Activated B cell treated with CpG ODN at 0.5 μM for 24 hours (primary cell): ENCODE results near the gene SH3D19. TPM values are rescaled to one million over a fixed set of nuclear protein-coding genes. Genes with fewer than 3 reads are reported as not detected.
"Not testable (repeated sequence)": the region's sequence is repeated elsewhere in the genome, so short reads cannot be mapped to it uniquely, and the experiment has no call there.

Experiments
- ATAC-seq: fragments of 200-7000 bp; cut with Tn5 transposase; one replicate; pipeline ENCODE4 v1.10.0; 2021; ENCODE audit warnings: low read depth, mild to moderate bottlenecking, moderate library complexity
- CTCF ChIA-PET: fragments of 350-600 bp; sonication (Branson Sonifier 250); formaldehyde crosslinking; loops from one replicate; lab custom pipeline; 2021; ENCODE audit warnings: antibody characterized with exemption; lab: Charles Lee
- POLR2A ChIA-PET: fragments of 350-600 bp; sonication (Branson Sonifier 250); formaldehyde crosslinking; loops from one replicate; lab custom pipeline; 2021; ENCODE audit warnings: antibody characterized with exemption; lab: Charles Lee
- DNase-seq: peaks from one replicate; pipeline ENCODE4 v3.0.0; 2022
- H3K27ac Mint-ChIP-seq: one replicate; pipeline ENCODE4 v1.8.0; 2020; ENCODE audit warnings: mixed read lengths
- H3K27me3 Mint-ChIP-seq: one replicate; pipeline ENCODE4 v1.8.0; 2021; ENCODE audit warnings: mixed read lengths
- H3K36me3 Mint-ChIP-seq: one replicate; pipeline ENCODE4 v1.8.0; 2021; ENCODE audit warnings: low read depth, mixed read lengths
- H3K4me1 Mint-ChIP-seq: one replicate; pipeline ENCODE4 v1.8.0; 2021; ENCODE audit warnings: mixed read lengths
- H3K4me3 Mint-ChIP-seq: one replicate; pipeline ENCODE4 v1.8.0; 2020; ENCODE audit warnings: mild to moderate bottlenecking, mixed read lengths
- H3K9me3 Mint-ChIP-seq: one replicate; pipeline ENCODE4 v1.8.0; 2020; ENCODE audit warnings: mixed read lengths
- intact Hi-C: fragments of 100-400 bp; cut with micrococcal nuclease; formaldehyde crosslinking; loops from one replicate; pipeline ENCODE4 v1.15.1; 2024
- total RNA-seq: library from RNA; stranded (reverse); gene quantifications from 2 replicates; pipeline ENCODE4 v1.2.3, GENCODE V29; 2022
- TF ChIP-seq, protein P1 (sequence below): fragments of 200-600 bp; IDR thresholded peaks from one replicate; pipeline ENCODE4 v1.8.0; 2022; ENCODE audit warnings: antibody characterized with exemption, mild to moderate bottlenecking

The SH3D19 gene
- total RNA-seq, 1 donor from 2014 or later: not detected

DNA sequence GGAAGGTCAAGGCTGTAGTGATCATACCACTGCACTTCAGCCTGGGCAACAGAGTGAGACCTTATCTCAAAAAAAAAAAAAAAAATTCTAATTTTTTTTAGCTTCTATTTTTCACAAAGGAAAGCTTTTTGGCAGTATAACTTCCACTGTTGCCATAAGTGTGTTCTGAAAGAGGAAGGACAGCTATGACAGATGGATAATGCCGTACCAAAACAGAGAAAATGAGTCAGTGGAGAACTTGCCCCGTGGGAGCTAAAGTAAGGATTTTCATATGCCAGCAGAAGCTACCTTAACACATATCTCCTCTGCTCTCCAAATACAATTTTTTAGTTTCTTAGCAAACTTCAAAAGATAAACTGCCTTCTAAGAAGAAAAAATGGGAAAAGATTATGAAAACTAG is 182.2 kb downstream of the SH3D19 start:
- TF ChIP-seq, protein P1, sequence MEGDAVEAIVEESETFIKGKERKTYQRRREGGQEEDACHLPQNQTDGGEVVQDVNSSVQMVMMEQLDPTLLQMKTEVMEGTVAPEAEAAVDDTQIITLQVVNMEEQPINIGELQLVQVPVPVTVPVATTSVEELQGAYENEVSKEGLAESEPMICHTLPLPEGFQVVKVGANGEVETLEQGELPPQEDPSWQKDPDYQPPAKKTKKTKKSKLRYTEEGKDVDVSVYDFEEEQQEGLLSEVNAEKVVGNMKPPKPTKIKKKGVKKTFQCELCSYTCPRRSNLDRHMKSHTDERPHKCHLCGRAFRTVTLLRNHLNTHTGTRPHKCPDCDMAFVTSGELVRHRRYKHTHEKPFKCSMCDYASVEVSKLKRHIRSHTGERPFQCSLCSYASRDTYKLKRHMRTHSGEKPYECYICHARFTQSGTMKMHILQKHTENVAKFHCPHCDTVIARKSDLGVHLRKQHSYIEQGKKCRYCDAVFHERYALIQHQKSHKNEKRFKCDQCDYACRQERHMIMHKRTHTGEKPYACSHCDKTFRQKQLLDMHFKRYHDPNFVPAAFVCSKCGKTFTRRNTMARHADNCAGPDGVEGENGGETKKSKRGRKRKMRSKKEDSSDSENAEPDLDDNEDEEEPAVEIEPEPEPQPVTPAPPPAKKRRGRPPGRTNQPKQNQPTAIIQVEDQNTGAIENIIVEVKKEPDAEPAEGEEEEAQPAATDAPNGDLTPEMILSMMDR: no peak
- intact Hi-C loops: no loop called here
- CTCF ChIA-PET: no interaction called here
- Mint-ChIP-seq H3K36me3 (no peaks in the 10 kb centered on the region), H3K27ac (no peak overlapping the region), H3K27me3 (no peaks in the 10 kb centered on the region), H3K4me1 (no peaks in the 10 kb centered on the region), H3K4me3 (no peak overlapping the region), H3K9me3 (no peaks in the 10 kb centered on the region)
- no peak for DNase-seq
- POLR2A ChIA-PET: no interaction called here
- no peak for ATAC-seq

DNA sequence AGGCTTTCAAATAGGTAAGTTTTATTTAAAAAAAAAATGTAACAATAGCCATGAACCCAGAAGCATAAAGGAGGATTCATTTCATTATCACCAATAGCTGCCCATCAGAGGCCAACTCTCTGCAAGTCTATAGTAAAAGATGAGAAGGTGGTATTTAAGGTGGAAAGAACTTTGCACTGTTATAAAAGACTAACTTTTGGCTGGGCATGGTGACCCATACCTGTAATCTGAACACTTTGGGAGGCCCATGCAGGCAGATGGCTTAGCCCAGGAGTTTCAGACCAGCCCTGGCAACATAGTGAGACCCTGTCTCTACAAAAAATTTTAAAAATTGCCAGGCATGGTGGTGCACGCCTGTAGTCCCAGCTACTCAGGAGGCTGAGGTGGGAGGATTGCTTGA is 182.6 kb downstream of the SH3D19 start:
- H3K27me3 Mint-ChIP-seq: no peaks in the 10 kb centered on the region
- CTCF ChIA-PET: no interaction called here

DNA sequence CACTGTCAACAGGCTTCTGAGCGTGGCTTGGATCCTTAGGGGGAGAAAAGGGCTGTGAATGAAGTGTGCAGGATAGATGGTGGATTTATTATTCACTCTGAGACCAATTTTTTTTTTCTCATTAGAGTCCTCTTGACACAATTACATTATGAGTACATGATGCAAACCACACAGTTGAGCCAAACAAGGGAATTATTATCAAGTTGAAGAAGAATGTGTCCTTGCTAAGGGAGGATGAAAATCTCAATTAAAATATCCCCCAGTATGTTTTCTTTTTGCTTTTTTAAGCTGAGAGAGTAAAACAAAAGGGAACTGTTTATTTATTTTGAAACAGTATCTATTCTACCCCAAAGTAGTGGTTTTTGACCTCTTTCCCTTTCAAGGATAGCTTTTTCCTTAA is 185.6 kb downstream of the SH3D19 start:
- ATAC-seq: no peak
- ChIA-PET CTCF (no interaction called here), POLR2A (no interaction called here)
- TF ChIP-seq, protein P1: no peak
- Mint-ChIP-seq H3K9me3 (no peaks in the 10 kb centered on the region), H3K4me1 (no peaks in the 10 kb centered on the region), H3K27ac (no peak overlapping the region), H3K27me3 (no peaks in the 10 kb centered on the region), H3K36me3 (no peaks in the 10 kb centered on the region), H3K4me3 (no peak overlapping the region)
- intact Hi-C loops: no loop called here
- no peak for DNase-seq

More for the DNA sequence above, 182.6 kb downstream of the SH3D19 start:
- H3K4me1 Mint-ChIP-seq: no peaks in the 10 kb centered on the region
- no peak for ATAC-seq
- H3K9me3 Mint-ChIP-seq: no peaks in the 10 kb centered on the region
- no peak overlapping the region for H3K27ac Mint-ChIP-seq
- H3K36me3 Mint-ChIP-seq: no peaks in the 10 kb centered on the region
- intact Hi-C loops: no loop called here
- TF ChIP-seq, protein P1: no peak
- no peak overlapping the region for H3K4me3 Mint-ChIP-seq
- no peak for DNase-seq
- POLR2A ChIA-PET: no interaction called here

DNA sequence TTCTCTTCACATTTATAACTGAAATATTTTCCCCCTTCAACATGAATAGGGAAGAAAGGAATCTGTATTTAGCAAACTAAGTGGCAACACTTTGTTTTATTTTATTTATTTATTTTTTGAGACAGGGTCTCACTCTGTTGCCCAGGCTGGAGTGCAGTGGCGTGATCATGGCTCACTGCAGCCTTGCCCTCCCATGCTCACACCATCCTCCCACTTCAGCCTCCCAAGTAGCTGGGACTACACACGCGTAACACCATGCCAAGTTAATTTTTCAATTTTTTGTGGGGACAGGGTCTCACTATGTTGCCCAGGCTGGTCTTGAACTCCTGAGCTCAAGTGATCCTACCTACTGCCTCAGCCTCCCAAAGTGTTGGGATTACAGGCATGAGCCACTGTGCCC is 189.4 kb downstream of the SH3D19 start:
- H3K27me3 Mint-ChIP-seq, CTCF ChIA-PET, intact Hi-C loops, DNase-seq, H3K4me1 Mint-ChIP-seq, H3K27ac Mint-ChIP-seq, POLR2A ChIA-PET, H3K36me3 Mint-ChIP-seq, H3K9me3 Mint-ChIP-seq, H3K4me3 Mint-ChIP-seq, ATAC-seq: not testable (repeated sequence)

DNA sequence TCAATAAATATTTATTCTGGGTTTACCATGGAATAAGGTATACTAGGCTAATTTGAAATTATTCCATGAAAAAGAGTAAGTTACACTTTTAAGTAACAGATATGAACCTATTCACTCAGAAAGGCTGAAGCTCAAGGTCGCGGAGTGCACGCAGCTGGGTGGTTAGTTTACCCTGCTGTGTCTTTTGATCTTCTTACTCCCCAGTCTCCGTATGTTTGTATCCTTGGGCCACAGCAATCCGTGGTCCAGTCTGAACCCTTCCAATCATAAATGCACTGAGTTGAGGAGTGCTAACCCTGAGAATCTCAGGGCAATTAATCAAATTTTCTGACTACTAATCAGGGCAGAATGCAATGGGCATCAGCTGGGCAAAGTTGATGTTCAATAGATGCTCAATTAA is 192.1 kb downstream of the SH3D19 start:
- no peaks in the 10 kb centered on the region for H3K9me3 Mint-ChIP-seq
- H3K36me3 Mint-ChIP-seq: no peaks in the 10 kb centered on the region
- no peak for DNase-seq
- no peaks in the 10 kb centered on the region for H3K4me1 Mint-ChIP-seq
- ChIA-PET CTCF (no interaction called here), POLR2A (interaction anchor here (0.5 kb wide), 1 partner anchor 9 kb away, joined by 6 read pairs; no protein-coding TSS in a partner anchor)
- intact Hi-C loops: no loop called here
- no peaks in the 10 kb centered on the region for H3K27me3 Mint-ChIP-seq
- no peak overlapping the region for H3K4me3 Mint-ChIP-seq
- ATAC-seq: no peak
- TF ChIP-seq, protein P1: no peak
- H3K27ac Mint-ChIP-seq: no peak overlapping the region

DNA sequence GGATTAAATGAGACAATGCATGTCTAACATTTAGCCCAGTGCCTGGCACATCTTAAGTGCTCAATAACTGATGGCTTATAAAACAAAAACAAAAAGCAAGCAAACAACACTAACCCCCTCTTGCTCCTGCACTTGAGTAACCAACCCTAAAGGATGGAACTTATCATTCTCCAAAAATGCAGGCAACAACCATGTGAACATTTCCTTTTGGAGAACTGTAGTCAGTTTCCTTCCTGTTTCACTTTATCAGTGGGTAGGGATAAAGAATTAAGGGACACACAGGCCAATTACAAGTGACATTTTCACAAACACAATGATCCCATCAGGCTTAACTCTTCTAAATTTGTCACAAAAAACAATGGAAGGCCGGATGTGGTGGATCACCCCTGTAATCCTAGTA is 195.6 kb downstream of the SH3D19 start:
- H3K36me3 Mint-ChIP-seq: no peaks in the 10 kb centered on the region
- DNase-seq: no peak
- TF ChIP-seq, protein P1: no peak
- ChIA-PET POLR2A (interaction anchor here (0.6 kb wide), 1 partner anchor 20 kb away, joined by 4 read pairs; no protein-coding TSS in a partner anchor), CTCF (no interaction called here)
- no peaks in the 10 kb centered on the region for H3K4me1 Mint-ChIP-seq
- H3K27ac Mint-ChIP-seq: no peak overlapping the region
- H3K27me3 Mint-ChIP-seq: no peaks in the 10 kb centered on the region
- no peaks in the 10 kb centered on the region for H3K9me3 Mint-ChIP-seq
- intact Hi-C loops: no loop called here
- H3K4me3 Mint-ChIP-seq: no peak overlapping the region
- ATAC-seq: no peak
